G401.6 (cell line): ENCODE measurements around the gene PDXDC1.
"Not testable (repeated sequence)": the region's sequence is repeated elsewhere in the genome, so short reads cannot be mapped to it uniquely, and the experiment has no call there.

ENCODE experiments used
- FAIRE-seq: peaks from 2 replicates; lab custom pipeline; 2012; peaks lifted over from hg19 to GRCh38; lab: Jason Lieb, UNC

The PDXDC1 gene

DNA sequence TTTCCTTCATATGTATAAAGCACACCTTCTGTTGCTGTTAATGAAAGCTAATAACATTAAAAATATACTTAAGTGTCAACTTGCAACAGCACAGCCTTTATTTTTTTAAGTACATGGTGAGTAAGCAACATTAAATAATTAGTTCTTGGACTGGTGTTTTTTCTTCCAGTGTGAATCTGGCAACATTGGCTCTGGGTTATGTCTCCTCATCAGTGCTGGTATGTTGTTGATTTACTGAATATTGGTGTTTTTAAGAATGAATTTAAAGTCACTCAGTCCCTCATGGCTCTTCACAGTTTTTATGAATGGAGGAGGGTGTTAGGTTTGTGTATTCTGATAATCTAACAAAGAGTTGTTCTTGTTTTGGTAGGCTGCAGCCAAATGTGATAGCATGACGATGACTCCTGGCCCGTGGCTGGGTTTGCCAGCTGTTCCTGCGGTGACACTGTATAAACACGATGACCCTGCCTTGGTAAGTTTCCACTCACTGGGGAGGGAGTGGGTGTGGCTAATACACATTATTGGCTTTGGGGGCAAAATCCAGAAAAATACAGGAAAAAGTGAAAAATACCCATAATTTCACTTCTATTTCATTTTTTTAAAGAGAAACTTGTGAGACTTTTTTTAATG lies 42.2 kb downstream of the PDXDC1 start:
- FAIRE-seq: not testable (repeated sequence)

DNA sequence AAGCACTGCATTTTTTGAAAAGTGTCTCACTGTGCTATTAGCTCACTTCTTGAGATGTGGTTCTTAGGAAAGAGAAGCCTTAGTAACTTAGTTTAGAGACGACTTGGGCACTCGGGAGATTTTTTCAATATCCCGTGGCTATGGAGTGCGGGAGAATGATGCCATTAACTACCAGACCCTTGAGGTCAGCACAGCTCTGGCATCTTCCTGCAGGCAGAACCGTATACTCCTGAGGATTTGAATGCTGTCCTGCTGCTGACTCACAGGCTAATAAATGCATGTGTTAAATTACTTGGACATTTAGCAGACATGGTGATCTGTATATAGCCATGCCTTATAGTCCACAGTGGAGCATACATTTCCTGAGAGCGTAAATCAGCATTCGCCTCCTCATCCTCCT lies 46.6 kb downstream of the PDXDC1 start:
- FAIRE-seq: not testable (repeated sequence)

DNA sequence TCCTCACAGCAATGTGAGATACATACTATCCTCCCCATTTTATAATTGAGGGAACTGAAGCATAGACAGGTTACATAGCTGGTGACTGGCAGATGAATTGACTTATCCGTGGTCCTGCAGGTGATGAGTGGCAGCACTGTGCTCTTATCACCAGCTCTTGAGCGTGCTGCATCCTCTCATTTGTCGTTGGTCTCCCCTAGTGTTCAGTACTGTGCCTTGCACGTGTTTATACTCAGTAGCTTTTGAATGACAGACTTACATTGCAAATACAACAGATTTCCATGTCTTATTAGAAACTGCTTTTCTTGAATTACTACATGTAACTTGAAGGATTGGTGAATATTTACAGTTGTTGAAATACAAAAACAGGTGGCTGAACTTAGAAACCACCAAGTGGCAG lies 47.4 kb downstream of the PDXDC1 start:
- not testable (repeated sequence) for FAIRE-seq

DNA sequence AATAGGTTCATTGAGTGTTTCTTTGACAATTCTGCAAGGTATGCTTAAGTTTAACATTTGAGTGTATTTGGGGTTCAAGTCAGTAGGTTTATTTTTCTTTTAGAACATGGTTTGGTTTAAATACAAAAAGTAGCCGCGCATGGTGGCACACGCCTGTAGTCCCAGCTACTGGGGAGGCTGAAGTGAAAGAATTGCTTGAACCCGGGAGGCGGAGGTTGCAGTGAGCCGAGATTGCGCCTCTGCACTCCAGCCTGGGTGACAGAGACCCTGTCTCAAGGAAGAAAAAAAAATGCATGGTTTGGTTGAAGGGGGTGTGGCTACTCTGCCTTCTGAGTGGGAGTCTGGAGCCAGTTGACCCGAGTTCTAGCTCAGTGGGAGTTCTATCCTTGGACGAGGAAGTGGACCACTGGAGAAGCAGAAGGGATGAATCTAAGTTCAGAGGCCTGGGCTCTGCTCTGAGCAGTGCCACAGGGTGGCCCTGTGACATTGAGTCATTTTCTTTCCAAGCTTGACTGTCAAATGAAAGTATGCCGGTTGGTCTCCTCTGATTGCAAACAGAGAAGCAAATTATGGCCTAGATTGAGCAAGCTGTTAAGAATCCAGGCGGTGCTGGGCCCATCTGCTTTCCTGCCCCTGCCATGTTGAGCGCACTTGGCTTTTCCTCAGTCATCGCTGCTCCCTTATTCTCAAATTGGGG lies 48.7 kb downstream of the PDXDC1 start:
- FAIRE-seq: not testable (repeated sequence)

DNA sequence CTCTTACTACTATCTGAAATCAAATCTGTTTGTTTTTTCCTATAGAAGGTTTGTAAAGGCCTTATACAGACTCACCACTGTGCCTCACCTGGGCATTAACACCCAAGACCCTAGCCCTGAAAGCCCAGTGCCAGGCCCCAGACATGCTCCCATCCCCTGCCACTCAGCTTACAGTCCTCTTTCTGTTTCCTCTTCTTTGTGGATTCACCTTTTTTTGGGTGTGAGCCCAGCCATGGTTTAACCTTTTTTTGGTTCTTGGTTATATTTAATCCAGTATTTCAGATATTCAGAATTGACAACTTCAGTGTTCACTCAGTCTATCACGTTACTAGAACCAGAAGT lies 50.0 kb downstream of the PDXDC1 start:
- FAIRE-seq: not testable (repeated sequence)

DNA sequence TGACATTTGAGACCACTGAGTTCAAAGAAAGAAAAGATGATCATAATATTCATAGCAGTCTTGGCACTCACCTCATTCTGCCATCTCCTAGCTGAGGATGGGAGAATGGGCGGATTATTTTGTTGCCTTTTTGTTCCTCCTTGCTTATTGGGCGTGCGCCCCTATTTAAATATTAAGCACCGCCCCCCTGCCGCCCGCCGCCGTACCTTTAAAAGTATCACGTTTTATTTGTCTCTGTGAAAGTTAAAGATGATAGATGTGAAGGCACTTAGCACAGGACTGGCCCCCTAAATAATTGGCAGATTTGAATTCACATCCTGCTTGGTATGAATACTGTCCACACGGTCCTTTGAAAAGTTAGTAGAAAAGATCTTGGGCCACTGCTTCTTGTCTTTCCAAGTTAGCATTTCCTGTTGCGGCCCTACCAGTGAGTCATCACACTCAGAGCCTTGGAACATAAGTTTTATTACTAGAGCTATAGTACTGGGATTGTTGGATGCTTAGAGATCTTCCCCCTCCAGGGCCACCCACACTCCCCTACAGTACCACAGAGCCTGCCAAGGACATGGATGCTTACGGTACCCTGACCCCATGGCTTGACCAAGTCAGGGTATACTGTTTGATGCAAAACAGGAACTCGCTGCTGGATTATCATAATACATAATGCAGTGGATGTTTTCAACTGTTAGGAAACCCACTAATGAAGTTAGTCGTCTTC lies 50.6 kb downstream of the PDXDC1 start:
- FAIRE-seq: not testable (repeated sequence)

DNA sequence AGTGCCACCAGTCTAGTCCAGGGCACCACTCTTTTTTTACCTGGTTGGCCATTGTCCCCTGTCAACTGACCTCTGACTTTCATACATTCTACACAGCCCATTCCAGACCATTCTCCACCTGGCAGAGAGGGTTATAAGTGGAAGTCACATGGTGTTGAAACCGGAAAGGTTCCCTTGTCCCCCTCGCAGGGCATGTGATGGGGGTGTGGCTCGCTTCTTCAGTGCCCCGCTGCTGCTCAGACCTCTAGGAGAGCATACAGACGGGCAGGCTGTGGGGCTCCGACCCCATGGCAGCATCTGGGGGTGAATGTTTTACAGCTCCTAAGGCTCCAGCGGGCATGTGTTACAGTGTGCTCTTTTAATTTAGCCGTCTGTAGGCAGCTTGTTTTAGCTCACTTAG lies 52.2 kb downstream of the PDXDC1 start:
- not testable (repeated sequence) for FAIRE-seq

DNA sequence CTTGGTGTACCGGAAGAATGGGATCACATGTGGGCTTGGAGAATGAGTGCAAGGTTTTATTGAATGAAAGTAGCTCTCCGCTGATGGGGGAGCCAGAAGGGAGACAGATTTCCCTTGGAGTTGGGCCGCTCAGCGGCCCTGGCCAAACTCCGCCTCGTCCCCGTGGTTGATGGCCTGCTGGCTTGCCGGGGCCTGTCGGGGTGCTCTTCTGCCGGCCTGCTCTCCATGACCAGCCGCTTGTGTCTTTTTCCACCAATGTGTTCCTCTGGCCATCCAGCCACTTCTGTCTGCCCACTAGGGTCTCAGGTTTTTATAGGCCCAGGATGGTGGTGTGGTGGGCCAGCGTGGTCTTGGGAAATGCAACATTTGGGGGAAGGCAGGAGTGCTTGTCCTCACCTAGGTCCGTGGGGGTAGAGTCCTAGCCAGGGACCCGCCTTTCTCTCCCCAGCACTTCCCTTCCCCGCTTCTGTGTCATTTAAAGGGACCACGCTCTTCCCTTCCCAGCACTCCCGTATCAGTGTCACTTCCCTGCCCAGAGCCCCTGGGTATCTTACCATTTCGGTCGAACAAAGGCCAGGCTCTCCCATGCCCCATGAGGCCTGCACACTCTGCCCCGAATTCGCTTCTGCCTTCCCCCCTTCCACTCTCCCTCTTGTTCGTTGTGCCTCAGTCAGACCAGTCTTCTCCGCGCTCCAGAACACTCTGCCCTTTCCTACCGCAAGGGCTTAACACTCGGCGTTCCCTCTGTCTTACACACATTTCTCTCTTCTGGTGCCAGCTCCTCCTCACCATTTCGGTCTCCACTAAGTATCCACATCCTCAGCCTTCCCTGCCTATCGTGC lies 52.9 kb downstream of the PDXDC1 start:
- not testable (repeated sequence) for FAIRE-seq

DNA sequence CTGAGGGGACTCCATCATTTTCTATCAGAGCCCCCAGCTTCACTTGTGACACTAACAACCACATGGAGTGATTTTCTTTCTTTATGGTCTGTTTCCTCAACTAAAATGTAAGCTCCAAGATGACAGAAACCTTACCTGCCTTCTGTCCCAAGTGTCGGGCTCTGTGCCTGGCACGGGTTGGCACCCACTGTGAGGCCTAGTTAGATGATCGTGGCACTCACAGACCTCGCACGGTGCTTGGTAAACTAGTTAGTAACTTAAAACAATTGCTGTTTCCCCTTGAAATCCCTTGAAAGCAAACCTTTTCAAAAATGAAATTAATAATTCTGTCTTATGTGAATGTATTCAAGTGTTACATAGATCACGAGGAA lies 53.5 kb downstream of the PDXDC1 start:
- not testable (repeated sequence) for FAIRE-seq

DNA sequence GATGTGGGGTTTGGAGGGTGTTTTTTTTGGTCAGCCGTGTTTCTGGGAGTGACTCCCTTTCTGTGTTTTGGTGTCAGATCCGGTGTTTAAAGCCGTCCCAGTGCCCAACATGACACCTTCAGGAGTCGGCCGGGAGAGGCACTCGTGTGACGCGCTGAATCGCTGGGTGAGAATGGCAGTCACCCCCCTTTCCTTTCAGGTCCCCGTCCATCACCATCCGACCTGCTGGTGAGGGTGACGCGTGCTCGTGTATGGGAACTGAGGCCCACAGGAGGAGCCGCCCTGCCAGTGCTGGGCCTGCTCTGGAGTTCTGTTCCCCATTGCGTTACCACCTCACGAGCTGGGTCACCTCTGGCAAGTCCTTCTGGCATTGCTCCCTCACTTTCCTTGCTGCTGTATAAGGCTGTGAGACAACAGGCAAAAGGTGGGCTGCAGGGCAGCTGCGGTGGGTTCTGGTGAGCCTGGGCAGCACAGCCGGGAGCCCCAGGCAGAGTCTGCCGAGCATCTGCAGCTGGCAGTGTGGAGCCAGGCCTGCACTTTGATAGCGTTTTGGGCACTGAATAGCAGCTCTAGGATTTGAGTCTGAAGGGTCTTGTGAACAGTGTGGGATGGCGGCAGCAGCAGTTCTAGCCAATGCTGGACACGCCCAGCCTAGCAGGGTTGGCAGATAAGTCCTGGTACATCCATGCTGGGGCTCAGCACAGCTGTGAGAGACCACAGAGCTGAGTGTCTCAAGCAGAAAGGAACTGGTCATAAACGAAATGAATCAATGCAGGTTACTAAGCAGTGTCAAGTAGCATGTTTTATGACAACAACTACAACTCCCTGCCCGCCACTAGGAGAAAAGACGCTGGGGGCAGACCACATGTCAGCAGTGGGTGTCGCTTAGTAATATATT lies 54.2 kb downstream of the PDXDC1 start:
- FAIRE-seq: not testable (repeated sequence)

DNA sequence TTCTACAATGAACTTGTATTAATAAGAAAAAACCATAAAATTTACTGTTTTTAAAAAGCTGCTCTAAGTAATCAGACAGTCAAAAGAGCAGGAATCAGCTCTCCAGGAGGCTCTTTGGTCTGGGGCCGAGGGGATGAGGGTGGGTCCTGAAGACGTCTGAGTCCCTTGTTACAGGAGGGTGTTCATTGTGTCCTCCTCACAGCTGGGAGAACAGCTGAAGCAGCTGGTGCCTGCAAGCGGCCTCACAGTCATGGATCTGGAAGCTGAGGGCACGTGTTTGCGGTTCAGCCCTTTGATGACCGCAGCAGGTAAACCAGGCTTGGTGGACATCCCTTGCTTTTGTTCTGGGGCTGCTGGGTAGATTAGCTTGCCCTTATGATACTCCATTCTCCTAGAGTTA lies 54.9 kb downstream of the PDXDC1 start:
- FAIRE-seq: not testable (repeated sequence)

DNA sequence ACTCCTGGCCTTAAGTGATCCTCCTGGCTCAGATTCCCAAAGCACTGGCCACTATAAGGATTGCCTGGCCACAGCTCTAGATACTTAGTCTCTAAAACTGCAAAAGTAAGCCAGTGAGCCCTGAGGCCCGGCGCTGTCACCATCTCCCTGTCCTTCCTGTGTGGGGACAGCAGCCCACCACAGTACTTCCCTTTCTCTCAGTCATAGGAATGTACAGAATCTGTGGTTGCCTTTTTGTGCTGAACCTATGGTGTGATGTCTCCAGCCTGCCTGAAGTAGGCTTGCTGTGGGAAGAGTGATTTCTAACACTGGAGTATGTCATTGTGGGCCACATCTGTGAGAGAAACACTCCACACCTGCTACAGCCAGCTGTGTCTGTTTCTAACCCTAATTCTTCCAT lies 56.4 kb downstream of the PDXDC1 start:
- FAIRE-seq: no peak

DNA sequence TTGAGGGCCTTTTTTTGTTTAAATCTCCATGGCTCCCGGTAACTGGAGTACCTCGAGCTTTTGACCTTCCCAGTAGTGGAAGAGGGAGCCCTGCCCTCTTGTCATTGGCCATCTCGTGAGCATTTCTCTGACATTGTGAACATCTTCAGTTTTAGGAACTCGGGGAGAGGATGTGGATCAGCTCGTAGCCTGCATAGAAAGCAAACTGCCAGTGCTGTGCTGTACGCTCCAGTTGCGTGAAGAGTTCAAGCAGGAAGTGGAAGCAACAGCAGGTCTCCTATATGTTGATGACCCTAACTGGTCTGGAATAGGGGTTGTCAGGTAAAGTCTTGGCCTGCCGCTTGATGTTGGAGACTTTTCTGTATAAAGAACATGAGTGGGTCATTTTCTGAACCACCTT lies 56.8 kb downstream of the PDXDC1 start:
- no peak for FAIRE-seq

DNA sequence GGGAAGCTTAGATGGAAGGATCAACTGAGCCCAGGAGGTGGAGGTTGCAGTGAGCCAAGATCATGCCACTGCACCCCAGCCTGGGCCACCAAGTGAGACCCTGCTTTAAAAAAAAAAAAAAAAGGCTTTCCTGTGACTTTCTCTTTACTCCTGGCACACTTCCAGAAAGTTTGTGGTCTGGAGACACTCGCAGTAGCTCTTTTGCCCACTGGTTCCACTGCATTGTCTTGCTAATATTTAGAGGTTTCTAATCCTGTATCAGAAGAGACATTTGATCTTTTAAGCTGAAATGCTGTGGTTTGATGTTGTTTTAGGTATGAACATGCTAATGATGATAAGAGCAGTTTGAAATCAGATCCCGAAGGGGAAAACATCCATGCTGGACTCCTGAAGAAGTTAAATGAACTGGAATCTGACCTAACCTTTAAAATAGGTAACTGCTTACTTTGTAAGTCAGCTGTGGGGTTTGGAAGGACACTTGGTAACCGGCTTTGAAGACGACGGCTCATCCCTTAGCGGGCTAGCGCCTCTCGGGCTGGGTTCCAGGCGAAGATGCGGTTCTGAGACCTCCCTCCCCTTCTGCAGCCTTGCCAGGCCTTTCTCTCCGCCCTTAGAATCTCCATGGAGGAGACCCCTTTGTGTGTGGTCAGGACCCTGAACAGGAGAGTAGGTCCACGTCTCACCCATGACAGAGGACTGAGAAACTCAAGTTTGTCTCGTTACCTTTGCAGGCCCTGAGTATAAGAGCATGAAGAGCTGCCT lies 57.9 kb downstream of the PDXDC1 start:
- FAIRE-seq: no peak

DNA sequence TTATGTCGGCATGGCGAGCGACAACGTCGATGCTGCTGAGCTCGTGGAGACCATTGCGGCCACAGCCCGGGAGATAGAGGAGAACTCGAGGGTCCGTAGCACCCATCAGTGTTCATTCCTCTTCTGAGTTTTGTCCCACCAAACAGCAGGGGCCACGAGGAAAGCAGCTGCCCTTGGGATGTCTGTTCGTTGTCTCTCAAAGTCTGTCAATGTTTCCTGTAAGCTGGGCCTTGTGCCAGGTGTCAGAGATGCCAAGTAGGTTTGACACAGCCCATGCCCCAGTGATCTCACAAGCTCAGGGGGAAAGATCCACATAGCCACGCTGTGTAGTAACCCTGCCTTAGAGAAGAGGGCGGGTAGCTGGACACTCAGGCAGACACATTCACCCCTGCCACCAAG lies 58.5 kb downstream of the PDXDC1 start:
- FAIRE-seq: no peak

DNA sequence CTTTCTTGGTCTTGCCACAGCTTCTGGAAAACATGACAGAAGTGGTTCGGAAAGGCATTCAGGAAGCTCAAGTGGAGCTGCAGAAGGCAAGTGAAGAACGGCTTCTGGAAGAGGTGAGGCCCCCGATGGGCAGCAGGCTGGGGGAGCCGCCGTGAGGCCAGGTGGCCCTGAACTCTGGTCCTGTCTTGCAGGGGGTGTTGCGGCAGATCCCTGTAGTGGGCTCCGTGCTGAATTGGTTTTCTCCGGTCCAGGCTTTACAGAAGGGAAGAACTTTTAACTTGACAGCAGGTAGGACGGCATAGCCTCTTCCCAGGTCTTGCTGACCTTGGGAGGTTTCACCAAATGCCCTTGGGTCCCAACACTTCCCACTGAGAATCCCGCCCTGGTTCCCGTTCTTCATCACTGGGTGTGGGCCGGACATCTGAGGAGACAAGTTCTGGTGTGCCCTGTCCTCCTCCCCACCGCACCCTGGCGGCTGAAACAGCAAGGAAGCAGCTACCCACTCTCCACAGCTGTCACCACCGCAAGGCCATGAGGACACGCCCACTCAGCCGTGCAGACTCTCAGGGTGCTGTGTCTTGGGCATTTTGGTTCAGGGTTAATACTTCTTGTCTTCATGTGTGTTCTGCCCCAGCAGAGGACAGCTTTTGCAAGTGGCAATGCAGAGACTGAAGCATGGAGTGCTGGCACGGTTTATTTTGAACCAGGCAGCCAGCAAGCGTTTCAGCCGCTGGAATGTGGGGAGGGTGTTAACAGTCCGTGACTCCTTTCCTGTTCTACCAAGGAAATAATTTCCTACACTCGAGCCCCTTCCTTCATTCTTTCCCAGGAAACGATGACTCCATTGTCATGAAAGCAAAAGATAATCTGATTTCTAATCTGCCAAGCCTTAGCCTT lies 59.7 kb downstream of the PDXDC1 start:
- no peak for FAIRE-seq

DNA sequence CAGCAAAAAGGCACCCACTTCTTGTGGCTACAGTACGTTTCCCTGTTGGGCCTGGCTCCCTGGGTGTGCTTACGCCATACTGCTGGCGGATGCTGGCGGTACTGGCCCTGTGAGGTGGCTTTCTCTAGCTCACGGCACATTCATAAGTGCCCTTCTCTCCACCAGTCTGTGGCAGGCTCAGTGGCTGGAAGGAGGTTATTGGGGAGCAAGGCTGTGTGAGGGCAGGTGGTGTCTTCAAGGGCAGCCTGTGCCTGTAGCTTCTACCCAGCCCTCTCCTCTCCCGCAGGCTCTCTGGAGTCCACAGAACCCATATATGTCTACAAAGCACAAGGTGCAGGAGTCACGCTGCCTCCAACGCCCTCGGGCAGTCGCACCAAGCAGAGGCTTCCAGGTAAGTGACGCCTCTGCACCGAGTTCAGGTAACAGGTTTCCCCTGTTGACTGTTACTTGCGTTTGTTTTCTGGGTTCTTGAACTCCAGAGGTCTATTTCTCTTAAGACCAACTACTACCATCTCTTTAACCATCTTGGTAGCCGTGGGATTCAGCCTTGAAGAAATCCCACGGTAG lies 60.4 kb downstream of the PDXDC1 start:
- no peak for FAIRE-seq

DNA sequence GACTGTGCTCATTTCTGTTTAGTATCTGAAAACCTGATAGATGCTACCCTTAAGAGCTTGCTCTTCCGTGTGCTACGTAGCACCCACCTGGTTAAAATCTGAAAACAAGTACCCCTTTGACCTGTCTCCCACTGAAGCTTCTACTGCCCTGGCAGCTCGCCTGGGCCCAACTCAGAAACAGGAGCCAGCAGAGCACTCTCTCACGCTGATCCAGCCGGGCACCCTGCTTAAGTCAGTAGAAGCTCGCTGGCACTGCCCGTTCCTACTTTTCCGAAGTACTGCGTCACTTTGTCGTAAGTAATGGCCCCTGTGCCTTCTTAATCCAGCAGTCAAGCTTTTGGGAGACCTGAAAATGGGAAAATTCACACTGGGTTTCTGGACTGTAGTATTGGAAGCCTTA lies 62.2 kb downstream of the PDXDC1 start:
- no peak for FAIRE-seq

DNA sequence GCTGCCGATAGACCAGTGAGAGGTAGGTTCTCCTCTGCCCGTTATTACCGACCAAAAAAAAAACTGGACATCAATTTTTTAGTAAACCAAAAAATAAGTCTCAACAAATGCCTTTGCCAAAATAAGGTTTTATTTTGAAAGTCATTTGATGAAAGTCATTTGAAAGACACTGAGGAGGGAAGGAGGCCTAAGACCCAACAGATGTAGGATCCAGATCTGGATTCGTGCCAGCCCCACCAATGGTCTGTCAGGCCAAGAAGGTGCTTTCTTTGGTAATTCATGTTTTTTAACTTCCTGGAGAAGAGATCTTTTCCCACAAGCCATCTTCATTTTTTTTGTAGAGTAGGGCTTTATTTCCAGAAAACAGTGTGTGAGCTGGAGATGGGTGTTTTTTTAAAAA lies 62.9 kb downstream of the PDXDC1 start:
- FAIRE-seq: no peak

DNA sequence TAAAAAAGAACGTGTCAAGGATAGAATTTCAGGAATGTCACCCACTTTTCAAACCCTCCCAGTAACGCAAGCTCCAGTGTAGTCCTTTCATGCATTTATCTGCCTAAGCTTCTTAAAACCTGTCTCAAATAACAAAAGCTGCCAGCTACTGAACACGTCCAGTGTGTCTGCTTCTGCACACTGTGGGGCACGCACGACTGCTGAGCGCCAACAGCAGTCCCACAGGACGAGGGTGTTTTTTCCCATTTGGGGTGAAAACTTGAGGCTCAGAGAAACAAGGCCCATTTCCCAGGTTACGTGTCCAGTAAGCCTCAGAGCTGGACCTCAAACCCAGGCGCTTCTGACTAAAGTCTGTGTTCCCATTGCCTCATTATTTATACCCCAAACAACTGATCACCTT lies 63.9 kb downstream of the PDXDC1 start:
- FAIRE-seq: no peak
